NCI-H1436 (cell line): ENCODE results near the gene DLGAP5.

Experiments
- DNase-seq: peaks from one replicate; lab custom pipeline; 2025; lab: John Stamatoyannopoulos, UW

Gene DLGAP5

DNA sequence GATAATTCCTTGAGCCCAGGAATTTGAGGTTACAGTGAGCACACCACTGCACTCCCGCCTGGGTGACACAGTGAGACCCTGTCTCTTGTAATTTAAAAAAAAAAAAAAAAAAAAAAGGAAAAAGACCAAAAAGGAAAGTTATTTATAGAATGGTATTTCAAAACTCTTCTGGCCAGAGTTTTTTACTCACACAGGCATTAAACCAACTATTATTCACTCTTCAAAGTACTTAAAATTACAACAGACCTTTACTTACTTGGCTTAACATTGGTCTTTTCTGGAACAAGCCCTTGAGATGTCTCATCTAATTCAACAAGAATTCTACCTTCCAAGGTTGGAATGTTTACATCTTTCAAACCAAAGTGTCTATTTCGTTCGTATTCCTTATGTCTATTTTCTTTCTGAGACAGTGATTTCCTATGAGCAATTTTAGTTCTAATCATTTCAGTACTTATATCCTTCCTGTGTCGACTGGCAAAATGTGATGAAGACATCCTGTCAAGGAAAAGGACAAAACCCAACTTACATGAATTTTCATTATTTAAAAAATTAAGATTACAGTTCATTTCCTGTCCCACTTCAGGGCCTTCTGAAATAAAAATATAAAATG, 2.6 kb downstream of the DLGAP5 start:
- no peak for DNase-seq

- DNase-seq = no peak
Measured at GRCh38 chr14:55180434-55180833, 11.0 kb downstream of the DLGAP5 start.

GRCh38 chr14:55180006-55180405, 11.4 kb downstream of the DLGAP5 start:
- DNase-seq = no peak

DNA sequence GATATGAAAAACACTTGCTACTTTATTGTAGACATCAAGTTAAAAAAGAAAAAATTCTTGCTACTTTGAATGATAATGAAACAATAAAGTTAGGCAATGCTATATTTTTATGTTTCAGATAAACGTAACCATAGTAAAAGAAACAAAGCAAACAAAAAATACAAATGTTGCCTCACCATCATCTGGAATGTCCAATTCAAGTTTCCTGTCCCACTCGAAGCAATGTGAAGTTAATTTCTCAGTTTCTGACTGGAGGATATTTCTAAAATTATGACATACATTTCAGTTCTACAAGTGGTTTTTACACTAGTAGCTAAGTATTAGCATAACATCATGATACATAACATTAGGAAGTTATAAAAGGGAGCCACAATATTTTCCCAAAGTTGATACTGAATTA, 20.9 kb downstream of the DLGAP5 start:
- no peak for DNase-seq

DNA sequence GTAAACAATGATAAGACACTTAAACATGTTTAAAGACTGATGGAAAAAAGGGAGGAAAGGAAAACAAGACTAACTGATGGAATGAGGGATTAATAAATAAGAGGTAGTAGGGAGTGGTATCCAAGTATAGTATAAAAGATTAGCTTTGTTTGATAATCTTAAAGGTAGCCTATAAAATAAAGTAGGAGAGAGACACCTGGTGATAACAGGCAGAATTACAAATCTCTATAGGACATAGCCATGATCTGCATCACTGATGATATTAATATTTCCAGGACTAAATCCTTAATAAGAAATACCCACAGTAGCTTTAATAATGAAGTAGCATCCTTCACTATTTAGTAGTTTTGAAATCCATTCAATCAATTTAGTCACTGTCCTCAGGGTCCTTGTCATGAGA, 30.4 kb downstream of the DLGAP5 start:
- DNase-seq = no peak

- DNase-seq = no peak
Measured at GRCh38 chr14:55158412-55158811, 33.0 kb downstream of the DLGAP5 start.

DNA sequence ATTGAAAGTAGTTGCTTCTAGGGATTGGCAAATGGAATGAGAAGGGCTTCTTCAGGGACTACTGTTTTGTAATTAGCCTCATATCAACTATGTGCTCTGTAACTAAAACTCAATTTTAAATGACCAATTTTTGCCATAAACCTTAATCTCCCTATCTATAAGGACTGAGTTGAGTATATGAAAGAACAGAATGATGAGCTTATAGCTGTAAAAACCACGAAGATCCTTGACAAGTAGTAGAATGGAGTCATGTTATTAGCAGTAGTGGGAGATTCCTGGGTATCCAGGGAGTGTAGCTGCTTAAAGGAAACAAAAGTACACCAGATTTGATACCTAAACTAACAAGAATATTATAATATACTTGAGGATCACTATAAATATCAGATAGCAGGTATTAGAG, 34.3 kb downstream of the DLGAP5 start:
- DNase-seq = no peak

DNA sequence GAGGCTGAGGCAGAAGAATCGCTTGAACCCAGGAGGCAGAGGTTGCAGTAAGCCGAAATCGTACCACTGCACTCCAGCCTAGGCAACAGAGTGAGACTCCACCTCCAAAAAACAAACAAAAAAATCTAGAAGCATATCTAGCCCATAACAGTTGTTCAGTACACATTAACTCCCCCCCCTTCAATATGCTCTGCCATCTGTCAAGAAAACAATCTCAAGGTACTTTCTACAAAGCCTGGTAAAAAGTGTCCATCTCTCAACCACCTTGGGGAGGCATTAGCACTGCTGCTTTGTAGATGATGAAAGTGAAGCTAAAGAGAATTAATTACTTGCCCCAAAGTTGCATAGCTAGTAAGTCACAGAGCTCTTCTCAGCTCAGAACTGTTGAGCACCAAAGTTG, 37.4 kb downstream of the DLGAP5 start:
- no peak for DNase-seq

- DNase-seq = no peak
Measured at GRCh38 chr14:55152052-55152753, 39.2 kb downstream of the DLGAP5 start.

GRCh38 chr14:55151601-55152000, 39.8 kb downstream of the DLGAP5 start:
- DNase-seq = no peak

- DNase-seq = no peak
Measured at GRCh38 chr14:55146425-55146824, 45.0 kb downstream of the DLGAP5 start.

GRCh38 chr14:55142466-55142865, 48.9 kb downstream of the DLGAP5 start:
- DNase-seq = no peak

GRCh38 chr14:55141825-55142224, 49.6 kb downstream of the DLGAP5 start:
- no peak for DNase-seq

- DNase-seq = no peak
Measured at GRCh38 chr14:55139696-55140509, 51.5 kb downstream of the DLGAP5 start.

DNA sequence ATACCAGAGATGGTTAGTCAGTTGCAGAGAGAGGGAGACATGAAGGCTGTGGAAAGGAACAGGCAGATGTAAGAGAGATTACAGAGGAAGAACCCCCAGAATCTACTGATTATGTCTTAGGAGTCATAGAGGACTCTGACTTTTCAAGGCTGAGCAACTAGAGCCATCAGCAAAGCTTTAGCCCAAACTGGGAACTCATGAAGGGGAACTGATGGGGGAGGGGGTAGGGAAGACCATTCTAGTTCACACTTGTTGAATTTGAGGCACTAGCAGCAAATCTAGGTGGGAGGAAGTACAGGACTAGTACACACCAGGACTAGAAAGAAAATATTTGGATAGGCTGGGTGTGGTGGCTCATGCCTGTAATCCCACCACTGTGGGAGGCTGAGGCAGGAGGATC, 52.2 kb downstream of the DLGAP5 start:
- DNase-seq = no peak

- no peak for DNase-seq
Measured at GRCh38 chr14:55138091-55138490, 53.3 kb downstream of the DLGAP5 start.

GRCh38 chr14:55136885-55137786, 54.2 kb downstream of the DLGAP5 start:
- no peak for DNase-seq

DNA sequence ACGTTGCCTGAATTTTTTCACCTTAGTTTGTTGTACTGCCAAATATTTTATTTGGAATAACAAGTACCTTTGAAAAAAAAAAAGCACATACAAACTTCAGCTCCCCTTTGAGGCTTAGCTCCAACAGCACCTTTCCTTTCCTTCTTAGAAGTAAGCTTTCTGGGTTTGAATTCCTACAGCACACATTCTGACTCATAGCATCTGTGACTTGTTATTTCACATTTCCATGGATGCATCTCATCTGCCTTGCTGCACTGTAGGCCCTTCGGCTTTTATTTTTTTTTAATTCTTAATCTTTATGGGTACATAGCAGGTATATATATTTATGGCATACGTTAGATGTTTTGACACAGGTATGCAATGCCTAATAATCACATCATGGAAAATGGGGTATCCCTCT, 55.1 kb downstream of the DLGAP5 start:
- no peak for DNase-seq

- DNase-seq = no peak
Measured at GRCh38 chr14:55133416-55133815, 58.0 kb downstream of the DLGAP5 start.

DNA sequence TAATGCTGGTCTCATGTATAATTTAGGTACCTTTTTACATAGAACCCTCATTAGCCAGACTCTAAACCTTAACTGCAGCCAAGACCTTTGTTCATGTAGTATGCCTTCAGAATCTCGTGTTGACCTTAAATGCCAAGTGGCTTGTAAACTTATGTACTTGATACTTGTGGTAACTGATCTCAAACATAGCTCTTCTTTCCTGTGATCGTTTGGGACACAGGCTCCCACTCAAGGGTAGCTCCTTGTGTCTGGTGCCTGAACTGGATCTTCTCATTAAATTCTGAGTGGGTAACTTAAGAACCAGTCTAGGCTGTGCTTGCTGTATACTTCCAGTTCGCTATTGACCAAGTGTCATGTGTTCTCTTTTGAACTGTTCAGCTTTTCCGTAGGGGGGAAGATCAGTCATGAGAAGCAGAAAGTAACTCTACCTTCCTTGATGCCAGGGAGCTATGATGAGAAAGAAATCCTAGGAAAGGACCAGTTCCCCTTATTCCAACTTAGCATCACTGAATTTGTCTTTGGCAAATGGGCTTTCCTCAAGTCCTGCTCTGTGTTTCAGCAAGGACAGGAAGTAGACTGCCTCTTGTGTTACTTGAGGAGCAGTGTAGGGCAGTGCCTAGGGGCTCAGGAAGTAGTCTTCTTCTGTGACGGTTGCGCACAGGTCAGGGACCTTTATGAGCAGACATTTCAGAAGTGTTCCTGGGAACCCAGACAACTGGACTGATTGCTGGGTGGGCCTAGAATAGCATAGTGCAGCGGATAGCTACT, 59.8 kb downstream of the DLGAP5 start:
- DNase-seq = no peak

DNA sequence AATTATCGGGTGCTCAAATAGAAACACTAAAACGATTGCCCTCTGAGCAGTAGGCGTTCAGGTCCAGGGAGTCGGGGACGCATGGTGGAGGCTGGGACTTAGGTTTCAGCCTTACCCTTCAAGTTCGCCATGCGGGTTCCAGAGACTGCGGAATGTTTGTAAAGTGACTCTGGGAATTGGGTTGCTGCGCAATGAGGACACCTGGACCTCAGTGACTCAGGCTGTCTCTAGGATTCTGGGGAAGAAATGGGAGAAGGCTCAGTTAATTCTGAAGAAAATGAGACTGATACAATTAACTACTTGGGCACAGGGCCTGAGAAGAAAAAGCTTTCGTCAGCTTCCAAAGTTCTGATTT, 61.2 kb downstream of the DLGAP5 start:
- DNase-seq = no peak
